Lower lobe of right lung (tissue), 2 donors: Measurements from ENCODE around the gene FOXS1. TPM values are rescaled to one million over a fixed set of nuclear protein-coding genes. Genes with fewer than 3 reads are reported as not detected.

ENCODE experiments used
- ATAC-seq, 2 donors: fragments of 200-7000 bp; cut with Tn5 transposase; one replicate each; pipeline ENCODE4 v1.9.1; 2020 to 2022; ENCODE audit warnings: mild to moderate bottlenecking in 2 of 2, moderate library complexity in 2 of 2
- DNase-seq: peaks from one replicate; pipeline ENCODE4 v3.0.0-alpha.2; 2020
- H3K27ac ChIP-seq: fragments of 200-600 bp; one replicate; pipeline ENCODE4 v1.8.0; 2022
- H3K27me3 ChIP-seq: fragments of 200-600 bp; one replicate; pipeline ENCODE4 v1.8.0; 2022; ENCODE audit warnings: low read depth
- H3K36me3 ChIP-seq: fragments of 200-600 bp; one replicate; pipeline ENCODE4 v1.8.0; 2022; ENCODE audit warnings: mild to moderate bottlenecking
- H3K4me1 ChIP-seq: fragments of 200-600 bp; one replicate; pipeline ENCODE4 v1.8.0; 2022
- H3K4me3 ChIP-seq: fragments of 200-600 bp; one replicate; pipeline ENCODE4 v1.8.0; 2022; ENCODE audit warnings: mild to moderate bottlenecking
- H3K9me3 ChIP-seq: fragments of 200-600 bp; one replicate; pipeline ENCODE4 v1.8.0; 2022
- CTCF ChIP-seq: fragments of 200-600 bp; IDR thresholded peaks from one replicate; pipeline ENCODE4 v1.8.0; 2022; ENCODE audit warnings: antibody characterized with exemption, mild to moderate bottlenecking
- intact Hi-C: fragments of 100-400 bp; cut with DNase I; formaldehyde crosslinking; loops from one replicate; pipeline ENCODE4 v1.11.0; 2022
- total RNA-seq: library from RNA; stranded (reverse); fragmentation: NEBNext Ultra II Directional; extraction: Animal tissue kit (Norgen Biotek cat#: 25700); gene quantifications from one replicate; pipeline ENCODE4 v1.2.1, GENCODE V29; 2021
- donor health status: DM: no; HTN: yes; CAD: no; lungs with severe emphysema.

FOXS1 gene
- total RNA-seq, 1 donor from 2014 or later, result 1.1 TPM

DNA sequence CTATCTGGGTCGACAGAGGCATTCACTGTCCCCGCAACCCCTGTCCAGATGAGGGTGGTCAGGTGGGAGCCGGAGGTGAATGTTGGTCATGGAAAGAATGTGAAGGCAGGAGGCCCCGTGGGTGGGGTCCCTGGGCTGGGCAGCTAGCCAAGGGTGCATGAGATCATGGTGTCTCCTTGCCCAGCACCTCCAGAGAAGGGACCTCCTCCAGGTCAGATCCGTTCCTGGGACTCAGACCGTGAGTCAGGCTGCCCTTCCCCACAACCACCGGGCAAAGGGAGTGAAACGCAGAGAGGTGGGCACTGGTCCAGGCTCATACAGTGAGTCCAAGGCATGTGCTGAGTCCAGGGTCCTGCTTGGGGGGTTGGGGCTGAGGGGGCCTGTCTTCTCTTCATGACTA is 3.5 kb downstream of the FOXS1 start:
- no peak for DNase-seq
- no peaks in the 10 kb centered on the region for H3K36me3 ChIP-seq
- intact Hi-C loops, result no loop called here
- H3K9me3 ChIP-seq, result no peaks in the 10 kb centered on the region
- peaks cover 25% of the 10 kb centered on the region for H3K4me1 ChIP-seq
- H3K27ac ChIP-seq, result peak overlapping the region; percentile 48
- no peaks in the 10 kb centered on the region for H3K27me3 ChIP-seq
- no peak for ATAC-seq
- no peak overlapping the region for H3K4me3 ChIP-seq
- no peak for TF ChIP-seq CTCF

DNA sequence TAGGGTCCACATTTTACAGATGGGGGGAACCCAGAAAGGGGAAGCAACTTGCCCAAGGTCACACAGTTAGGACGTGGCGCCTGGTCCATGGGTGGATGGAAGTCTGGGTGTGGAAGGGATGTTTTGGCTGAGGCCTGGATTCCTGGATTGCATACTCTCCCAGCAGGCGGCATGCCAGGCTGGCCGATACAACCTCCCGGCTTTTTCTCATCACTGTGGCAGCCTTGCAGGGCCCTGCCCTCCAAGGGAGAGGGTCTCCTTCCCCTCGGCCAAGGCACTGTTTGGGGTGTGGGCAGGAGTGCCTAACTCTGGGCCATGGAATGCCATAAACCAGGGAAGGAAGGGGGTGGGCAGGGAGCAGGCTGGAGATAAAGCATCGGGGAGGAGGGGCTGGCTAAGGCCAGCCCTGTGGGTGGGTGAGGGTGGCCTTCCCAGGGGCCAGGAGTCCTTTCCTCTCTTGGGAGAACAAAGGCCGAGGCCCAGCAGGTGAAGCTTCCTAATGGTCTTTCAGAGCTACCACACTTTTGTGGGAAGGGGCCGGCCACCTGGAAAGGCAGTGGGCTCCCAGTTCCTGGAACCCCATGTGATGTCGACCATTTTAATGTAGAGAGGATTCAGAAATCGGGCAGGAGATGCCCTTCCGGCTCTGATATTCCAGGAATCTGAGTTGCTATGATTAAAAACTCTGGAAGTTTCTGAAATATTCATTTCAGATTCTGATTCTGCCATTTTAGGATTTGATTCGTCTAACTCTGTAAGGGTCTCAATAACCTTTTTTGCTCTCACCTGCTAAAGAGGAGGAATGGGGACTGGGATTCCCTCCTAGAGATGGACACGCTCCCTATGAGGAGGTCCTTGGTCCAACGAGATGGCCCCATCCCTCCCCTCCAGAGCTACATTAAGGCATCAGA is 4.2 kb downstream of the FOXS1 start:
- H3K4me1 ChIP-seq, result peaks cover 33% of the 10 kb centered on the region
- DNase-seq, result no peak
- TF ChIP-seq CTCF, result no peak
- no peaks in the 10 kb centered on the region for H3K9me3 ChIP-seq
- intact Hi-C loops, result no loop called here
- no peaks in the 10 kb centered on the region for H3K36me3 ChIP-seq
- no peak overlapping the region for H3K4me3 ChIP-seq
- ATAC-seq, result no peak
- no peaks in the 10 kb centered on the region for H3K27me3 ChIP-seq
- peak overlapping the region; percentile 48 for H3K27ac ChIP-seq

DNA sequence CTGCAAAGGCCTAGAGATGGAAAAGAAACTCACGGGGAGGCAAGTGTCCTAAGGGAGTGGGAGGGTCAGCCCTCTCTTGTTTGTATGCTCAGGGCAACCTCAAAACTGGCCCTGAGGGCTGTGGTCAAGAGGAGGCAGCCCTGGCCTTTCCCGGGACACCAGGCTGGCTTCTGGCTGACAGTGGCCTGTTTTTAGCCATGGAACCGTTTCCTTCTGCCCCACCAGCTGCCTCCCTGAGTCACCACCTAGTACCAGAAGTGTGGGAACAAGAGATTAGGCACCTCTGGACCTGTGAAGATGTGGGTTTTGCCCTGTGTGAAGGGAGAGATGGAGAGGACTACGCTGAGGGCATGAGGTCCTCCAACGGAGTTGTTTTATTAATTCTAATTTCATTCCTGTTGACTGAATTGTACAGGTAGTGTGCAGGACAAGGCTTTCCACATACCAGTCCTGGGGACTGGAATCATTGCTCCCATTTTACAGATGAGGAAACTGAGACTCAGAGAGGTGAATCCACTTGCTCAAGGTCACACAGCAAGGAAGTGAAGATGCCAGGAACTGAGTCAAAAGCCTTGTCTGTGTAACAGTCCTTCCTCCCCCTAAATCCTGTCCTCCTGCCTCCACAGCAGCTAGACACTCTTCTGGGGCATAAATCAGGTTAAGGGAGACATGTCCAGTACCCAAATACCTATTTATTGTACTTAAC is 5.5 kb downstream of the FOXS1 start:
- peaks cover 43% of the 10 kb centered on the region for H3K4me1 ChIP-seq
- intact Hi-C loops, result no loop called here
- H3K27me3 ChIP-seq, result no peaks in the 10 kb centered on the region
- ATAC-seq (no peak), DNase-seq (no peak)
- no peak for TF ChIP-seq CTCF
- H3K36me3 ChIP-seq, result no peaks in the 10 kb centered on the region
- H3K27ac ChIP-seq, result no peak overlapping the region
- no peaks in the 10 kb centered on the region for H3K9me3 ChIP-seq
- no peak overlapping the region for H3K4me3 ChIP-seq

- Histone ChIP-seq H3K27me3 (peaks cover 1% of the 10 kb centered on the region), H3K27ac (no peak overlapping the region), H3K9me3 (no peaks in the 10 kb centered on the region), H3K4me3 (no peak overlapping the region), H3K36me3 (no peaks in the 10 kb centered on the region), H3K4me1 (peaks cover 44% of the 10 kb centered on the region)
- TF ChIP-seq CTCF, result no peak
- no peak for DNase-seq
- ATAC-seq, result no peak
- intact Hi-C loops, result no loop called here
Measured at GRCh38 chr20:31838646-31839292, 6.6 kb downstream of the FOXS1 start.

GRCh38 chr20:31837896-31838397 is 7.5 kb downstream of the FOXS1 start:
- ATAC-seq, result no peak
- DNase-seq, result no peak
- peaks cover 4% of the 10 kb centered on the region for H3K27me3 ChIP-seq
- no peaks in the 10 kb centered on the region for H3K36me3 ChIP-seq
- intact Hi-C loops, result no loop called here
- H3K9me3 ChIP-seq, result no peaks in the 10 kb centered on the region
- peaks cover 41% of the 10 kb centered on the region for H3K4me1 ChIP-seq
- H3K27ac ChIP-seq, result no peak overlapping the region
- no peak for TF ChIP-seq CTCF
- no peak overlapping the region for H3K4me3 ChIP-seq
